Subcutaneous preadipocyte (primary cell): ENCODE data around the gene OR4F17. TPM values are rescaled to one million over a fixed set of nuclear protein-coding genes. Genes with fewer than 3 reads are reported as not detected.

Experiments
- total RNA-seq: library from RNA; depleted of rRNA; stranded (reverse); fragments of >200 nt; gene quantifications from 2 replicates; pipeline ENCODE4 v1.2.3, GENCODE V29; 2012

The OR4F17 gene
- not detected in 2 replicates for total RNA-seq

GRCh38 chr19:106804-107203, at the start of gene OR4F17:
Gene OR4F17 (plus strand): TSS chr19:107104. CDS start chr19:110679, 3,575 bp downstream.

Other genes with a start within 250 kb of the OR4F17 start
- 7.6 and 9.6 TPM in 2 replicates for gene PLPP2, start 184.3 kb downstream of the OR4F17 start, total RNA-seq
- 13.2 and 15.2 TPM in 2 replicates for gene MIER2, start 237.7 kb downstream of the OR4F17 start, total RNA-seq